GM21360 (cell line): ENCODE results near the gene MOCS1.

Source experiments
- ATAC-seq: cut with Tn5 transposase; IDR thresholded peaks from one replicate; pipeline ENCODE4 v1.9.1; 2021; ENCODE audit warnings: mild to moderate bottlenecking, moderate library complexity; ENCODE audit not compliant: unreplicated experiment

Gene MOCS1

GRCh38 chr6:39925931-39926290 lies 8.4 kb downstream of the MOCS1 start:
- ATAC-seq = no peak

- no peak for ATAC-seq
These were observed 8.9 kb downstream of the MOCS1 start for GRCh38 chr6:39925191-39925930.

- ATAC-seq = no peak
These were observed 10.0 kb downstream of the MOCS1 start for GRCh38 chr6:39924283-39924682.

GRCh38 chr6:39923861-39924260 lies 10.4 kb downstream of the MOCS1 start:
- no peak for ATAC-seq

GRCh38 chr6:39923394-39923793 lies 10.9 kb downstream of the MOCS1 start:
- ATAC-seq = no peak

- ATAC-seq = no peak
These were observed 11.4 kb downstream of the MOCS1 start for GRCh38 chr6:39922821-39923220.

- ATAC-seq = no peak
These were observed 14.1 kb downstream of the MOCS1 start for GRCh38 chr6:39920157-39920556.

- no peak for ATAC-seq
These were observed 15.4 kb downstream of the MOCS1 start for GRCh38 chr6:39918831-39919230.

GRCh38 chr6:39917981-39918380 lies 16.3 kb downstream of the MOCS1 start:
- no peak for ATAC-seq

- no peak for ATAC-seq
These were observed 16.9 kb downstream of the MOCS1 start for GRCh38 chr6:39917329-39917728.

- ATAC-seq = no peak
These were observed 18.4 kb downstream of the MOCS1 start for GRCh38 chr6:39915866-39916265.

GRCh38 chr6:39914239-39914638 lies 20.0 kb downstream of the MOCS1 start:
- ATAC-seq = no peak

- ATAC-seq = no peak
These were observed 20.8 kb downstream of the MOCS1 start for GRCh38 chr6:39913391-39913916.

- ATAC-seq = no peak
These were observed 21.8 kb downstream of the MOCS1 start for GRCh38 chr6:39912446-39912845.

GRCh38 chr6:39911513-39912125 lies 22.6 kb downstream of the MOCS1 start:
- no peak for ATAC-seq

GRCh38 chr6:39910744-39911143 lies 23.5 kb downstream of the MOCS1 start:
- ATAC-seq = no peak

- no peak for ATAC-seq
These were observed 24.1 kb downstream of the MOCS1 start for GRCh38 chr6:39910164-39910563.

GRCh38 chr6:39909701-39910100 lies 24.6 kb downstream of the MOCS1 start:
- ATAC-seq = no peak

- ATAC-seq = no peak
These were observed 25.3 kb downstream of the MOCS1 start for GRCh38 chr6:39908838-39909583.

GRCh38 chr6:39907871-39908575 lies 26.2 kb downstream of the MOCS1 start:
- no peak for ATAC-seq

- ATAC-seq = no peak
These were observed 27.9 kb downstream of the MOCS1 start for GRCh38 chr6:39906318-39906761.
